SW480 (cell line): ENCODE results near the gene RIC3.

ENCODE experiments used
- DNase-seq: peaks from one replicate; pipeline ENCODE4 v3.0.0-alpha.2; 2016; ENCODE audit warnings: low spot score

The RIC3 gene

DNA sequence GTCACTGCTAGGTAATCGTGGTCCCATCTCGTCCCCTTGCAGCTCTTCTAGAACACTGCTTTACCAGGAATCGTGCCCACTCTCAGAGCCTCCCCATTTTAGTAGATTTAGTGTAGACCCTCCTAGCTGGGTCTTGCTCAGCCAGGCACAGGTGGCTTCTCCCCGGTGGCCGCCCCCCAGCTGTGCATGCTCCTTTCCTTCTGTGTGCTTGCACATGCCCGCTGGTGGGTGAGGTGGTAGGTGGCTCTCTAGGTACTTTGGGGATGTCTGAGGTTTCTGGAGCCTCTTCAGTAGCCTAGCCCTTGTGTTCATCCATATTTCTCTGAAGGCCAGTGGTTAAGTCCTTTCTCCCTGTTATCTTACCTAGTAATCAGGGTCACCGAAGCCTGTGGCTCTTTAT, 82.3 kb downstream of the RIC3 start:
- DNase-seq, result no peak

DNA sequence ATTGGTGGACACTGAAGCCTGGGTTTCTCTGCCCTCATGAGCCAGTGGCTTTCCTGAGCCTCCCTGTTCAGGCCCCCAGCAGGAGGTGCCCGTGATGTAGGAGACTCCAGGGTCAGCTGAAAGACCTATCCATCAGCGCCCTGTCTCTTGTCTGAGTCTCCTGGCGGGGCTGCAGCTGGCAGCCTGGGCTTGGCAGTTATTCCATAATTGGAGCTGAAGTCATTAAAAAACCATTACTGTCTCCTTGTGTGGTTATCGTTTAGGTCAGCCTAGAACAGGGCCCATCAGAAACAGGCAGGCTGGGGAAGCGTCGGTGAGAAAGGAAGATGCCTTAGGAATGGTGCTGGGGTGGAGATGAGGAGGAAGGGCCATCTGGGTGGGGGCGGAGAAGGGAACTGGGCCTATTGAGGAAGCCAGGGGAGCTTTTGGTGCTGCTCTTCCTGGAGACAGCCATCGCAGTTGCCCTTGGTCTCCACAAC, 82.8 kb downstream of the RIC3 start:
- no peak for DNase-seq

DNA sequence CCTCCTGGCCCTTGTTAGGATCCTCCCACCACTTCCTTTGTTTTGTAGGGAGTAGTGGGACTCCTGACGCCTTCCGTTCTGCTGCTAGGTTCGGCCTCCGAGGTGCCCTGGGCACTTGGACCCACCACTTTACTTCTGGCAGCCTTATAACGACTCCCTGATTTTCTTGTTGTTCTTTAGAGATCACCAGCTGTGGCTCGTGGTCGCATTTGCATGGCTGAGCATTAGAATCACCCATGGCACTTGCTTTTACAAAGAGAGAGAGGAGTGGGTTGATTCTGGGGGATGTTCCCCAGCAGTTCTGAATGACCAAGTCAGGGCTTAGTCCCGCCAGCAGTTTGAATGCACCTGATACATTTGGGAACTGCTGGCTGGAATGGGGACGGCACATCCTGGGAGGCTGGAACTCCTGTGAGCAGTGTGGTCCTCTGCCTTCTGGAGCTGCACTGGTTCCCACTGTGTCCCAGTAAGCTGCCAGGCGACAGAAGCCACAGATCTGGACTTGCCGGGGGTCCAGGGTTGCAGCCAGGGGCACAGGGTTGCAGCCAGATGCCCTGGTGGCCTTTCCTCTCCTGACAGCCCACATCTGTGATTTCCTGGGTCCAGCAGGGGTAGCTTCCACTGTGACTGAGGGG, 83.7 kb downstream of the RIC3 start:
- no peak for DNase-seq

DNA sequence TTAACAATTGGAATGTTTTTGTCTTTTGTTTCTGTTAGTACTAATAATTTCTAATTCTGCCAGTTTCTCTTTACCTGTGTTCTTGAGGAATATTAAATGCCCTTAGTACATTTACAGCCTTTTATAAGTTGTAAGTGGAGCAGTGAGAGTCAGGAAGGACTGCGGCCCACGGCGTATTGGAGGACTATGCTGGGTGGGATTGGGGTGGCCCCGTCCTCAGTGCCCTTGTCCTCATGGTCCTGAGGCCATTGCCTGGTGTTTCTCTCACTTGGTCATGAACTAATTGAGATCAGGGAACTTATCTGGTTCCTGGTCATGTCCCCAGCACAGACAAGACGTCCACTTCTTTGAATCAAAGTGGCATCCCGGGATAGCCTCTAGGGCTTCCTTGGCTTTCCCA, 84.5 kb downstream of the RIC3 start:
- no peak for DNase-seq

DNA sequence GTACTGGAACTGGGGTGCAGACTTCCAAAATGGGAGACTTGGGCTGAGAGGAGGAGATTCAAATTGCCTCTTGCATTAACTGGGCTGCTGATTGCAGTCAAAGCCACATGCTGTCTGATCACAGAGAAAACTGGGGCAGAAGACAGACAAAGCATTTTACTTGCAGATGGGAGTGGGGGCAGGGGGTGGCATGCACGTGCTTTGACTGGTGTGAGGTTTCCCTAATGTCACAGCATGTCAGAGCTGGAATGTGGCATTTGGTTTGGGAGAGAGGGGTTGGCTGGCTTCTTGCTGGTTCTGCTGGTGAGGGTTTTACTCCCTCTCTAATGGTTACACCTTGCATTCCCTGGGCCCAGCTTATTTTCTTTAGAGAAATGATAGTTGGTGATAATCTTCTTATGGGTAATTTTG, 84.9 kb downstream of the RIC3 start:
- DNase-seq, result no peak

DNA sequence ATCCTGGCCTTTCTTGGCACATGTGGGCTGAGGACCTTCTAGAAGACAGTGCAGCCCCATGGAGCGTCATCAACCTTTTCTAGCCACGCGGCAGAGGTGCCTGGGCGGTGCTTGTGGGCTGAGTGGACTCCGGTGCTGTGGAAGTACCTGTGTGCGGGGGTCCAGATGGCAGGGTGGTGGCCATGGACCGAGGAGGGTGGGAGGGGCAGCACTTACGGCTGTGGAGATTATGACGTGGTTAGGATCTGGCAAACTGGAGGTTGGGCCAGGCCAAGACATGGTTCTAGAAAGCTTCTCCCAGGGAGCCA, 85.8 kb downstream of the RIC3 start:
- no peak for DNase-seq

DNA sequence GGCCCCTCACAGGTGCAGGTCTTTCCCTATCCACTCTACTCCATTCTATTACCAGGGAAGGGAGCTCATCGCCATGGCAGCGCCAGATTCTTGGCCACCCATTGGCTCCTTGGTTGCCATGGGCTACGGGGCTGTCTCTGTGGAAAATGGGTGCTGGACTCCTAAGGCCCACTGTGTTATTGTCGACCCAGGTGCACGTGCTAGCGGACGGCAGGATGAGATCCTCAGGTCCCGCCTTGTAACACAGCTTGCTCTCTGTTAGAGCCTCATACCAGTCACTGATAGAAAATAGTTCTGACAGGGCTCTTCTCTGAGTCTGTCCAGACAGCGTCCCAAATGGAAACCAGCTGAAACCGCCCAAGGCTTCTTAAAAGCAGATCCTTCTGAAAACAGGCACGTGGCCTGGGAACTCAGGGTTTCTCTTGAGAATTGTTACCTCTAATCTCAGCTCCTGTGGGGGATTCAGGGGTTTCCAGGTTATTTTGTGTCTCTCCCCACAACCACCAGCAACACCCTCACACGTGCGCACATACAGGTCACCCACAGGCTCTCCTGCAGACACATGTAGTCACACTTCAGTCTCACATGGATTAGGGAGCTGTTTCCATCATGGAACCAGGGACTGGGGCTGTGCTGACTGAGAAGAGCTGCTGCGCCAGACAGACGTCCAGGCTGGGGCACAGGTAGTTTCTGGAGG, 86.3 kb downstream of the RIC3 start:
- no peak for DNase-seq

DNA sequence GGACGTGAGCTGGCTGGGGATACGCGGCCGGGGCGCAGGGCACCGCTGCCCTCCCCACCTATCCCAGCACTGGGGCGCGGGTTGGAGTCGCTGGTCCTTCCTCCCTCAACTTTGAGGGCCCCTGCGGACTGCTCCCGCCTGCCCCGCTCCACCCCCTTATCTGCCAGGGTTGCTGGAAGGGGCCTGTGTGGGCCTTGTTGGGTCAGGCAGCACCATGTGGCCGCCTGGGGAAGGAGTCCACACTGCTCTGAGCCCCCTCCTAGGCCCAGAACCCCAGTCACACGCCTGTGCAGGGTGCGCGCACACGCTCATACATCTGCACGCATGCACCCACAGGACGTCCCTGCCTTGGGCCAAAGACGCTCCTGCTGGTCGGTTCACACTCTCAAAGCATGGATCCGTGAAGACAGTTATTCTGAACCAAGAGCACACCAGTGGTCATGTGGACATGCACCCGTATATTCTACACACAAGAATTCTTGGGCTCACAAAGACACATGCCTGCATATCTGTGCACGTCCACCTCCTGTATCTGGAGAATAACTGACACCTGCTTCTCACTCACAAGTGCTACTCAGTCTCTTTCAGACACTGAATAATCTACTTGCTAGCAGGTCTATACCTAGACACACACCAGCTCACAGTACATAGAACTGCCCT, 87.1 kb downstream of the RIC3 start:
- DNase-seq, result no peak

DNA sequence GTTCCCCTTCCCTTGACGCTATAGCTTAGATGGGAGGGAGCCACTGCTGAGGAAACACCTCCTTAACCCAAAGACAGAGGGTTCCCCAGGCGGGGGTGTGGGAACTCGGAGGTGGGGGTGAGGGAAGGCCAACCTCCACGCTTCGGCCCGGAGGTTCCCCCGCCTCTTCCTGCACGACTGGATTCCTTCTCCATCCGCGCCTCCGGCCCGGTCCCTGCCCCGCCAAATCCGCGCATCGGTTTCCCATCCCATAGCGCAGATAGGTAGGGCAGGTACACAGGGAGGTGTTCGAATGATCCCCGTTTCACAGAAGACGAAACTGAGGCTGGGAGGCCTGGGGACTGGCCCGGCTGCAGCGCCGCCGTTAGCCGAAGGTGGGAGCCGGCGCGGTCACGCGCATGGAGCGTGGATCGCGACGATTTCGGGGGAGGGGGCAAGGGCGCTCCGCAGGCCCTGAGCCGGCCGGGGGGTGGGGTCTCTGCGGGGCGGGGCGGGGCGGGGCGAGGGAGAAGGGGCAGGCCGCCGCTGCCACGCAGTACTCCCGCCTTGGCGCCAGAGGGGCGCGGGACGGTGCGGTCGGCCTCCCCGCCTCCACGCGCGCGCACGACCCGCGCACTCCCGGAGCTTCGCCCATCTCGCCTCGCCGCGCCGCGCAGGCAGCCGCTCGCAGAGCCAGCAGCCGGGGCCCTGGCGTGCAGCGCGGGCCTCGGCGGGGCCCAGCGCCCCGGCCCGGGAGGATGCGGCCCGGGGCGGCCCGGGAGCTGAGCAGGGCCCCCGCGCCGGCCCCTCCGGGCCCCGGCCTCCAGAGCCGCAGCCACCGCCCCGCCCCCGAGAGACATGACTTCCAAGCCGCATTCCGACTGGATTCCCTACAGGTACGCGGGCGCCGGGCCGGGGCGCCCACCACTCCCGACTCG, 87.9 kb downstream of the RIC3 start, which contains the start of gene TUB:
Gene TUB, plus strand, starts transcription at position 538 of the 917 bp plus-strand sequence. Its CDS starts 300 bp downstream, at position 838.
- no peak for DNase-seq

DNA sequence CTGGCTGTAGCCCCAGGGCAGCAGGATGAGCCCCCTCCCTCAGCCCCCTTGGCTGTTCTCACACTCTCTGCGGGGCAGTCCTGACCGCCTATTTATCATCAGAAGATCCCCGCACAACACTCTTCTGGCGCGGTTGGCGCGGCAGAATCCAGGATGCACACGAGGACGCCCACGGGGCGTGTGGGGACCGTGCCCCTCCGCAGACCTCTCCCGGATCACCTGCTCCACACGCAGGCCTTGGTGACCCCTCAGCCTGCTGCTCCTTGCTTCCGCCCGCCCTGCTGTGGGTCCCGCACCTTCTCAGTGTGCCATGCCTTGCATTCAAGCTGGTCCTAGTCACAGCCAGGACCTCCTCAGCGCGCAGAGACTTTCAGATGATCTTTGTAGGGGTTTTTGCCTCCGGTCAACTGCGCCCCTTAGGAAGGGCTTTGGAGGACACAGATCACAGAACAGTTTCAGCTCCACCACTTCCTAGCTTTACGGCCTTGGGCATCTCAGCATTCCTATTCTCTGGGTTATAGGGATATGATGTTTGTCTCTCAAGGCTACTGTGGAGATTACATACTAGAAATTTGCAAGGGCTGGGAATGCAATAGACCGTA, 88.7 kb downstream of the RIC3 start:
- DNase-seq, result no peak

DNA sequence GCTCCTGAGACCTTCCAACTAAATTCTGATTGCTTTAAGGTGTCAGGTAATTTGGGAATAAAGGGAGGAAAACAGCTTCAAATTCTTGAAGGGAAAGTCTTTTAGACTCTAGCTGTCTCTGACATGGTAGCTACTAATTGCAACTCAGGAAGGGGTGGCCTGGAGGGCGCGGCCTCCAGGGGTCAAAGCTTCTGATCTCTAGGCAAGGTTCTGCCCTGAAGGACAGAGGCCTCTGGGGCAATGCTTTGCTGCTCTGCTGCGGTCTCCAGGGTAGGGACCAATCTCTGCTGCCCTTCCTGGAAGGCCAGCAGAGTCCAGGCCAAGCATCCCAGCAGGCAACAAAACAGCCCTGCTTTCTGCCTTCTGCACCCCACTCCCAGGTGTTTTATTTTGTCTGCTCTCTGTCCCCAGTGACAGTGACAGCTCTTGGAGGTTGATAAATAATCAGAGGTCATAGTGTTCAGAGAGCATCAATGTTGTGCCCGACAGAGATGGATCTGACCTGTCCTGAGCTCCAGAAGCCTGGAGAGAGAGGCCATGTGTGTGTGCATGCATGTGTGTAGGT, 89.6 kb downstream of the RIC3 start:
- DNase-seq, result no peak

DNA sequence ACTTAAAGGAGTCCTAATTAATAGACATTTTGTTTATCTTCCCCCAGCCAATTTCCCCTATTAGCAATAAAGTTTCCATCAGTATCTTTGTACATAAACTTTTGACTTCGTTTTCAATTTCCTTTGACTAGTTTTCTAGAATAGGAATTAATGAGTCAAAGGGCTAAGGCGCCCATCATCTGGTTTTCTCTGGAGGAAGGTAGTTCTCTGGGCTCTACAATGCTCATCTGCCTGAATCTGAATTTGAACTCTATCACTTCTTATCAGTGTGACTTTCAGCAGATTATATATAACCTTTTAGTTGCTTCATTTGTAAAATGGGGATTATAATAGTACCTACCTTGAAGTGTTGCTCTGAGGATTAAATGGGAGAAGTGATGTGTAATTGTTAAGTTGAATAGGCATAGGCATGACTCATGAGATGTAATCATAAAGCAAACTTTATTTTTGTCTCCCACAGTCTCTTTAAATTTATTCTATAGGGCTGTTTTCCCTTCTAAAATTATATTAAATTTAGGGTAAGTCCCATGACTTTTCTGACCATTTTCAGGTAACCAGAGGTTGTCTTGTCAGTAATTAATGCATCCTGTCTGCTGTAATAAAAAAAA, 93.6 kb downstream of the RIC3 start:
- no peak for DNase-seq

DNA sequence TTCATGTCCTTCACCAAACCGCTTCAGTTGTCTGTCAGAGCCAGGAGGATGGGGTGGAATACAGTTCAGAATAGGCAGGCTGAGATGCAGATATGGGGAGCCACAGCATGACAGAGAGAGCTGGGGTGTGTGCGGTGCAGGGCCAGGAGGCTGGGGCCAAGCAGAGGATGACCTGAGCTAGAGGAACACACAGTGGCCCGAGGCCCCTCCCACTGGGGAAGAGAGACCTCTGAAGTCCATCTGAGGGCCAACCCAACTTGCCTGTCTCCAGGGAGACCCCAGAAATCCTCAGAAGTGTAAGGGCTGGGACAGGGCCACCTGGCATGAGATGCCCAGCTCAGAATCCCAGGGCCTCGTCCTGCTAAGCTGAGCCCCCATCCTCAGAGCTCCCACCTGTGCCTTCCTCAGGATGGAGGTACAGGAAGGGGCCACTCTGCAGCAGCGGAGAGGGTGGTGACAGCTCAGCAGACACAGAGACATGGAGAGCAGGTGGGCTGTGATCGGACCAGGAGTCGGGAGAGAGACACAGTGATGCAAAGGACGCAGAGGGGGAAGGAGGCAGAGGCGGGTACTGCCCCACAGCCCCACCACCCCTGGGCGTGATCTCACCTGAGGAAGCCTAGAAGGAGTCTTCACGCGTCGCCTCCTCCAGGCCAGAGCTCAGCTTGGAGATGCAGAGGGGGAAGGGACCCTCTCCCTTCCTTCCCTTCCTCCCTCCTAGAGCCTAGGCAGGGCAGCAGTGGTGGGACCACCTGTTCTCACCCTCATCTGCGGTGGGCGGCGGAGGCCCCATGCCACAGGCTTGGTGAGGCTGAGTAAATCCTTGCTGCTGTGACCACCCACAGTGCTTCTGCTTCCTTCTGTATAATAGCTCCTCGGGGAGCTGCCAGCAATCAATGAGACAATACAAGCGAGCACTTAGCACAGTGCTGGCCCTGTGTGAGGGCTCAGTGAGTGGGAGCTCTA, 96.9 kb downstream of the RIC3 start:
- DNase-seq, result no peak

DNA sequence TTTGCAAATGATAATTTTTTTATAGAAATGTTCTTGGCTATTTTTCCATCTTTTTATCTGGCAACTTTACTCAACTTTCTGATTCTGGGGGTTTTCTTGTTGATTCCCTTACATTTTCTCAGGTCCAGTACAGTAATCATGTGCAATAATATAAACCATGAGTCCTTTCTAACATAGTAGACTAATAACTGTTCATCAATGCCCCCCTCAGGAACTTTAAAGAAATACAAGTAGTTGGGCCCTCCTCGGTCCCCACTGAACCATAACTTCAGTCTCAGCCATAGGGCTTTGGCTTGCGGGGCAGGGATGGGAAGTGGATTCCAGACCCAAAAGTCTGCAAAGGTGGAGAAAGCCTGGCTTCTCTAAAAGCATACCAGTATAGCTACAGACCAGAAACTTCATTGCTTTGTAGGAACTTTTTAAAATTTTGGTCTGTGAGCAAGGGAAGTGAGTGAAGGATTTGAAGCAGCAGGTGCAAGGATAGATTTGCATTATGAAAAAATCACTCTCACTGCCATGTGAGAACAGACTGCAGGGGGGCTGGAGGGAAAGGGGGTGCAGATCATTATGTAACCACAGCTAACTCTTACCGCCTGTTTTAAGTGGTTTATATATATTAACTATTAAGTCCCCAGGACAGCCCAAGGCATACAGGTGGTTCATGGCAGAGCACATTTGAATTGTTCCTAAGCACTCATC, 98.3 kb downstream of the RIC3 start:
- DNase-seq, result peak; percentile 51

DNA sequence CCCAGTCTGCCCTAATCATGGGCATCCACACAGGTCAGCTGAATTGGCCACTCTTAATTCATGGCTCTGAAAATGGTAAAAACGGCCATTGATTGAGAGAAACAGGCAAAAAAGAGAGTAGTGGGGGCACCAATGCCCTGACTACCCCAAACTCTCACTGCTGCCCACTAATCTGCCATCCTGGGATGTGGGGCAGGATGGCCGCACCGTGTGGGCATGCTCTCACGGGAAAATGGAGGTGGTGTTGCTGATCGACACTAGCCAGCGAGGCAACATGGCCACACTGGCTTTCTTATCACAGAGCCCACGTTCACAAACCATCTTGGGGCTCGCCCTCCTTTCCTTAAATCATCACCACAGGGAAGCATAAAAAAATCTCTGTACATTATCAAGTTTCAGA, 99.1 kb downstream of the RIC3 start:
- no peak for DNase-seq

DNA sequence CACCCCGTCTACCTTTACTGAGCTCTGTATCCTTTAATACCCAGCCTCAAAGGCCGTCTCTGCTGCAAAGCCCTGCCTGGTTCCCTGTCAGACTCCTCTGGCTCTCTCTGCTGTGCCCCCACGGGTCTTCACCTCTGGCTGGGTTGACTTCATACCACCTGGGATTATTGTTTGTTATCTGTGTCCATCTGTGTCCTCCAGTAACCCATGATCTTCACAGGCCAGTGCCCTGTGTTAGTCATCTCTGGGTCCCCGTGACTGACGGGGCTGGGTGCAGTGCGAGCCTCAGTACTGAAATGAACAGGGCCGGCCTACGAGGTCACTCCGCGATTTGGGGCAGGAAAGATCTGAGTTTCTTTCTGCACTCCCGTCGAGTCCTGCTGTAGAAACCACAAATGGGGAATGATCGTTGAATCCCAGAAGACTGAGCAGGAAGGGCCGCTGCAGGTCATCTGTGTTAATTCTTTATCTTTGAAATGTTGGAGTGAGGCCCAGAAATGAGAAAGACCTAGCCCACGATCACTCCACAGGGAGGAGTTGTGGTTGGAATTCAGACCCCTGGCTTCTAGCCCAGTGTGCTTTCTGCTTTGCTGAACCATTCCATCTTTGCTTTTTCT, 100.1 kb downstream of the RIC3 start:
- DNase-seq, result peak; percentile 55

DNA sequence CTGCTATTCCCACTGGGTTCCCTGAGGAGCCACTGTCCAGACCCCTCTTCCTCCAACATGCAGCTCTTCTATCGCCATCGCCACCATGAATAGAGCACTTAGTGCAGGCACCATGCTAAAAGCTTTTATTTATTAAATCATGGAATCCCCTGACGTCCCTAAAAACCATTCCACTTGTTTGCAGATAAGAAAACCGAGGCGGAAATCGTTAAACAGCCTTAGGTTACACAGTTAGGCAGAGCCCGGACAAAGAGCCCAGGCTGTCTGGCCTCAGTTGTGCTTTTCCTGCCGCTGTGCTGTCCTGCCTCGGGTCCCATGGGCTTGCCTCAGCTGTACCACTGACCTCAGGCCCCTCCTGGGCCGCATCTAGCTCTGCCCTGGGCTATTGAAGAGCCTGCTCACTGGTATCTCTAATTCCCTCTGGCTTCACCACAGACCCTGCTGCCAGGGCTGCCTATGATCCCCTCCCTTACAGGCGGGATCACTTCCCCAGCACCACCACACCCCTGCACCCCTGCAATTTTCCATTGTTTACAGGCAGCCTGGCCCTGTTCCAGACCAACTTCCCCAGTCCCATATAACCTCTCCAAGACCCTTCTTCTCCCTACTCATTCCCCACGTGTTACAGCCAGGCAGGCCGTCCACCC, 100.8 kb downstream of the RIC3 start:
- DNase-seq, result no peak

DNA sequence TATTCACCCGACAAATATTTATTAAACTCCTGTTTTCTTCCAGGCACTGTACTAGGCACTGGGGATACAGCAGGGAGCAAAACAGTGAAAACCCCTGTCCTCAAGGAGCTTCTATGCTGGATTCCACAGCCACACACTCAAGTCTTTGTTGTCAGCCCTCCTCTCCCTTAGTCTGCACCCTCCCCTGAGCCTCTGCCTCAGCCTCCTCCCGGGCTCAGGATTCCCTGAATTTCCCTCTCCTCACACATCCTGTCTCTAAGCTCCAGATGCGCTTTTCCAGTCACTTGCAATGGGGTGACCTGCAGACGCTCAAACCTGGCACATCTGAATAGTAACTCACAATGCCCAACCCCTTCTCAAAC, 101.3 kb downstream of the RIC3 start:
- DNase-seq, result no peak
